Pancreas (tissue), 10 donors: ENCODE data around the gene TPGS2. TPM values are rescaled to one million over a fixed set of nuclear protein-coding genes. Genes with fewer than 3 reads are reported as not detected.

Experiments
- ATAC-seq, 4 donors: fragments of 200-7000 bp; cut with Tn5 transposase; one replicate each; pipeline versions ENCODE4 v1.8.0 to v1.9.1; 2020; ENCODE audit warnings: mild to moderate bottlenecking in 4 of 4, moderate library complexity in 4 of 4
- DNase-seq, 6 donors: peaks; one replicate each; pipeline ENCODE4 v3.0.0-alpha.2; 2020
- FAIRE-seq: peaks from 2 replicates; lab custom pipeline; 2012; peaks lifted over from hg19 to GRCh38; lab: Jason Lieb, UNC
- H3K27ac ChIP-seq, 4 donors: fragments of 200-600 bp; sonication (generic); 1 replicate in 3 of 4; 2 replicates in 1 of 4; pipeline versions ENCODE4 v1.5.0 to v1.8.0; 2020
- H3K27me3 ChIP-seq, 4 donors: fragments of 200-600 bp; one replicate each; pipeline ENCODE4 v1.8.0; 2021
- H3K36me3 ChIP-seq, 3 donors: fragments of 200-600 bp; sonication (generic) in 1 of 3; one replicate each; pipeline versions ENCODE4 v1.5.0 to v1.8.0; 2020 to 2021
- H3K4me1 ChIP-seq, 3 donors: fragments of 200-600 bp; one replicate each; pipeline ENCODE4 v1.8.0; 2021
- H3K4me3 ChIP-seq, 4 donors: fragments of 200-600 bp; sonication (generic) in 2 of 4; one replicate each; pipeline versions ENCODE4 v1.5.0 to v1.8.0; 2020 to 2021
- H3K9me3 ChIP-seq, 4 donors: fragments of 200-600 bp; one replicate each; pipeline ENCODE4 v1.8.0; 2021
- WGBS, 2 donors: extraction: QIAGEN DNeasy Blood & Tissue Kit; methylation state at CpG; one replicate each; pipeline ENCODE4 v1.1.7; 2013; 5-methylcytosine and 5-hydroxymethylcytosine counted together
- intact Hi-C, 3 donors: fragments of 100-400 bp; cut with DNase I; formaldehyde crosslinking; loops; one replicate each; pipeline versions ENCODE4 v1.11.1 to v1.14.2; 2022
- polyA plus RNA-seq, 2 donors: library from polyadenylated mRNA; stranded (reverse); fragments of 200-250 nt; gene quantifications; one replicate each; pipeline ENCODE4 v1.2.3, GENCODE V29; 2013
- total RNA-seq, 6 donors: library from RNA; stranded (reverse); fragmentation: NEBNext Ultra II Directional in 4 of 6; extraction: Animal tissue kit (Norgen Biotek cat#: 25700) in 4 of 6; gene quantifications; one replicate each; pipeline versions ENCODE4 v1.2.1 to v1.2.4, GENCODE V29; 2021 to 2023
- TF ChIP-seq, protein P1 (sequence below), 4 donors: fragments of 200-600 bp; sonication (generic) in 3 of 4; IDR thresholded peaks; one replicate each; pipeline versions ENCODE4 v1.5.0 to v1.8.0; 2021; ENCODE audit warnings: antibody characterized with exemption in 4 of 4
- donor health status: healthy with polysubstance abuse.
- donor health status: DM: no; HTN: no; CAD: no; lungs with moderate emphysema.
- donor health status: DM: no; HTN: no; CAD: no.
- donor health status: control.
- donor health status: control.
- donor health status: Bipolar disorder and iron deficiency.
- donor health status: DM: yes; HTN: yes; CAD: no.
- donor health status: DM: no; HTN: no; CAD: no.
- donor health status: DM: no; HTN: no; CAD: no.
- donor health status: DM: yes; HTN: yes; CAD: no.

TPGS2 gene
- total and polyA plus RNA-seq, 8 donors, result 16.6 to 44.6 (median 25.2) TPM

GRCh38 chr18:36744261-36744876, 84.4 kb downstream of the TPGS2 start:
- H3K27ac ChIP-seq, result no peak overlapping the region
- no peak for DNase-seq
- no peaks in the 10 kb centered on the region for H3K4me1 ChIP-seq
- H3K4me3 ChIP-seq, result no peak overlapping the region
- 81 to 86% methylated on average over 6 of the region's 6 CpGs for WGBS, 2 donors
- intact Hi-C loops, result no loop called here
- no peaks in the 10 kb centered on the region for H3K36me3 ChIP-seq
- TF ChIP-seq, protein P1, sequence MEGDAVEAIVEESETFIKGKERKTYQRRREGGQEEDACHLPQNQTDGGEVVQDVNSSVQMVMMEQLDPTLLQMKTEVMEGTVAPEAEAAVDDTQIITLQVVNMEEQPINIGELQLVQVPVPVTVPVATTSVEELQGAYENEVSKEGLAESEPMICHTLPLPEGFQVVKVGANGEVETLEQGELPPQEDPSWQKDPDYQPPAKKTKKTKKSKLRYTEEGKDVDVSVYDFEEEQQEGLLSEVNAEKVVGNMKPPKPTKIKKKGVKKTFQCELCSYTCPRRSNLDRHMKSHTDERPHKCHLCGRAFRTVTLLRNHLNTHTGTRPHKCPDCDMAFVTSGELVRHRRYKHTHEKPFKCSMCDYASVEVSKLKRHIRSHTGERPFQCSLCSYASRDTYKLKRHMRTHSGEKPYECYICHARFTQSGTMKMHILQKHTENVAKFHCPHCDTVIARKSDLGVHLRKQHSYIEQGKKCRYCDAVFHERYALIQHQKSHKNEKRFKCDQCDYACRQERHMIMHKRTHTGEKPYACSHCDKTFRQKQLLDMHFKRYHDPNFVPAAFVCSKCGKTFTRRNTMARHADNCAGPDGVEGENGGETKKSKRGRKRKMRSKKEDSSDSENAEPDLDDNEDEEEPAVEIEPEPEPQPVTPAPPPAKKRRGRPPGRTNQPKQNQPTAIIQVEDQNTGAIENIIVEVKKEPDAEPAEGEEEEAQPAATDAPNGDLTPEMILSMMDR (IDR thresholded peaks at IDR 0.05), result no peak
- no peaks in the 10 kb centered on the region for H3K9me3 ChIP-seq
- H3K27me3 ChIP-seq, result no peaks in the 10 kb centered on the region
- no peak for FAIRE-seq
- ATAC-seq, result no peak

Other genes with a start within 250 kb of the TPGS2 start
- 1 to 10 TPM; 2.3 to 5.2 (median 4.1) TPM for gene KIAA1328, start 125 bp upstream of the TPGS2 start, total RNA-seq
- gene KIAA1328, start 125 bp upstream of the TPGS2 start, polyA plus RNA-seq, result 1 to 10 TPM; 2.1 to 3.0 TPM